ENCODE results near the gene C12orf54. TPM values are rescaled to one million over a fixed set of nuclear protein-coding genes. Genes with fewer than 3 reads are reported as not detected.

C12orf54 gene
- total RNA-seq, 1 experiment from 2014 or later = not detected

Other genes with a start within 250 kb of the C12orf54 start
- gene ZNF641, start 131.6 kb upstream of the C12orf54 start, total RNA-seq (2014; rRNA removed; shearing (Covaris generic); ENCODE audit: low replicate concordance) = 16.7 and 21.6 TPM in 2 replicates
- not detected in 2 replicates for gene ANP32D, start 9.9 kb upstream of the C12orf54 start, total RNA-seq (2014; rRNA removed; shearing (Covaris generic); ENCODE audit: low replicate concordance)
- not detected in 2 replicates for gene OR8S1, start 43.1 kb downstream of the C12orf54 start, total RNA-seq (2014; rRNA removed; shearing (Covaris generic); ENCODE audit: low replicate concordance)
- gene LALBA, start 87.5 kb downstream of the C12orf54 start, total RNA-seq (2014; rRNA removed; shearing (Covaris generic); ENCODE audit: low replicate concordance) = not detected in 2 replicates
- 33.9 and 56.9 TPM in 2 replicates for gene KANSL2, start 199.7 kb downstream of the C12orf54 start, total RNA-seq (2014; rRNA removed; shearing (Covaris generic); ENCODE audit: low replicate concordance)
- 39.2 and 40.9 TPM in 2 replicates for gene CCNT1, start 234.2 kb downstream of the C12orf54 start, total RNA-seq (2014; rRNA removed; shearing (Covaris generic); ENCODE audit: low replicate concordance)